IPS DF 4.7 (cell line): ENCODE data around the gene FBXW5.

Experiments
- DNase-seq: peaks from one replicate; pipeline ENCODE4 v3.0.0-alpha.2; 2013; ENCODE audit warnings: low spot score; ENCODE audit errors: extremely low read depth

FBXW5 gene

DNA sequence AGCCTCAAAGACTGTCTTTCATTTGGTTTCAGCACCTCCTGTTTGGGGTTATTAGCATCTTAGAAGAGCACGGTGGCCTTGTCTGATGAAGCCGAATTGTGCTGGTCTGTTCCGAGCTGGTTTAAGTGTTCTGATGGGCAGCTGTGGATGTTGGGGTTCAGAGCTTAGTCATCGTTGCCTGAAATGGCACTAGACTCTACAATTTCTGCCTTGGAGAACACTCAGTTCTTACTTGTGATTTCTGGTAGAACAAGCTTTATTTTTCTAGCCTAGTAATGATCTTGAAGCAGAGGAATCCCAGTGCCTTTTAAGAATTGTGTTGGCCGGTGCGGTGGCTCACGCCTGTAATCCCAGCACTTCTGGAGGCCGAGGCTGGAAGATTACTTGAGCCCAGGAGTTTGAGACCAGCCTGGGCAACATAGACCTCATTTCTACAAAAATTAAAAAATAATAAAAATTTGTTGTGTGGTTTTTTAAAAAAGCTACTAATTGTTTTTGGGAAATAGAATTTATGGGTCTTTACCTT is 7.8 kb downstream of the FBXW5 start:
- no peak for DNase-seq

DNA sequence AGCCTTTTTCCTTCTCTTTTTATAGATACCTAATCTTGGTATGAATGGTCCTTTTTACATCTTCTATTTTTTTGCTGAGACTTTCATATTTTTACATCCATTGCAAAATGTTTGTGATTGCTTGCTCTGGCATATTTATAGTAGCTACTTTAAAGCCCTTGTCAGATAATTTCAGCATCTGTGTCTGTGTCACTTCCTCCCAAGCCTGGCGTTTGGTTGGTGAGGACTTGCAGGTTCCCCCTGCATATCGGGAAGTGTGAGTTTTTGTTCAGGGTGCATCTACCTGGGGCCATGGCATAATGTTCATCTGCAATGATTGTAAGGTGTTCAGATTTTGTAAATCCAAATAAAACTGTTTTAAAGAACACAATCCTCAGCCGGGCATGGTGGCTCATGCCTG is 8.9 kb downstream of the FBXW5 start:
- DNase-seq = no peak

DNA sequence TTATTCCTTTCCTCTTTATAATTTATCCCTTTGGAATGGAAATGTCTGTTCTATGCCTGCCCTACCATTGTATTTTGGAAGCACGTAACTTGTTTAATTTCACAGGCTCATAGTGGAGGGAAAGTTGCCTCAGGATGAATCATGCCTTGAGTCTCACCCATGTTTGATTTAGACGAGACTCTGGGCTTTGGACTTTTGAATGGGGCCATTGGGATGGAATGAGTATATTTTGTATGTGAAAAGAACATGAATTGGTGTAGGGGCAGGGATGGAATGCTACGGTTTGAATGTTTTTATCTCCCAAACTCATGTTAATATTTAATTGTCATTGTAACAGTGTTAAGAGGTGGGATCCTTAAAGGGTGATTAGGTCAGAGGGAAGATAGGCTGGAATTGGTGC is 10.3 kb downstream of the FBXW5 start:
- DNase-seq = no peak

DNA sequence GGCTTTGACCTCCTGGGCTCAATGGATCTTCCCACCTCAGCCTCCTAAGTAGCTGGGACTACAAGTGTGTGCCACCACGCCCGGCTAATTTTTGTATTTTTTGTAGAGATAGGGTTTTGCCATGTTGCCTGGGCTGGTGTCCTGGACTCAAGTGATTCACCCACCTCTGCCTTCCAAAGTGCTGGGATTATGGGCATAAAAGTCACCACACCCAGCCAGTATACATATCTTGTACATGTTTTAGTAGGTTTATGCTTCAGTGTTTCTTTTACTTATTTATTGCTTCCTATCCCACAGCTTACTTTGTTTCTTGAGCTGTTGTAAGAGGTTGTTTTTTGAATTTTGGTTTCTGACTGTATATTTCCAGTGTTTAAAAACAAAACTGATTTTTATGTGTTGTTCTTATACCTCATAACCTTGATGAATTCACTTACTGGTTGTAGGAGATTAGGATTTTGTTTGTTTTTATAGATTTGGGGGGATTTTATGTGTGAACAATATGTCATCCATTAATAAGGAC is 12.9 kb downstream of the FBXW5 start:
- DNase-seq = no peak

DNA sequence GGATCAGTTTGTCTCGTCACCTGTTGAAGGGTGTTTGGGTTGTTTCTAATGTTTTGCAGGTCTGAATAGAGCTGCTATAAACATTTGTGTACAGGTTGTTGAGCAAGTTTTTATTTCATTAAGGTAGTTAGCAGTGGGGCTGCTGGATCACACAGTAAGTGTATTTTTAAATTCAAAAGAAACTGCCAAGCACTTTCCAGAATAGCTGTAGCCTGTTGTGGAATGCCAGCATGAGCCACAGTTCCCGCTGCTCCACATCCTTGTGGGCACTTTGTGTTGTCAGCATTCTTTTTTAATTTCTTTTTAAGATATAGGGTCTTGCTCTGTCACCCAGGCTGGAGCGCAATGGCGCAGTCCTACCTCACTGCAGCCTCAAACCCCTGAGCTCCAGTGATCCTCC is 14.5 kb downstream of the FBXW5 start:
- no peak for DNase-seq

- no peak for DNase-seq
Observed at GRCh38 chr9:136928591-136928990, 15.9 kb downstream of the FBXW5 start.

DNA sequence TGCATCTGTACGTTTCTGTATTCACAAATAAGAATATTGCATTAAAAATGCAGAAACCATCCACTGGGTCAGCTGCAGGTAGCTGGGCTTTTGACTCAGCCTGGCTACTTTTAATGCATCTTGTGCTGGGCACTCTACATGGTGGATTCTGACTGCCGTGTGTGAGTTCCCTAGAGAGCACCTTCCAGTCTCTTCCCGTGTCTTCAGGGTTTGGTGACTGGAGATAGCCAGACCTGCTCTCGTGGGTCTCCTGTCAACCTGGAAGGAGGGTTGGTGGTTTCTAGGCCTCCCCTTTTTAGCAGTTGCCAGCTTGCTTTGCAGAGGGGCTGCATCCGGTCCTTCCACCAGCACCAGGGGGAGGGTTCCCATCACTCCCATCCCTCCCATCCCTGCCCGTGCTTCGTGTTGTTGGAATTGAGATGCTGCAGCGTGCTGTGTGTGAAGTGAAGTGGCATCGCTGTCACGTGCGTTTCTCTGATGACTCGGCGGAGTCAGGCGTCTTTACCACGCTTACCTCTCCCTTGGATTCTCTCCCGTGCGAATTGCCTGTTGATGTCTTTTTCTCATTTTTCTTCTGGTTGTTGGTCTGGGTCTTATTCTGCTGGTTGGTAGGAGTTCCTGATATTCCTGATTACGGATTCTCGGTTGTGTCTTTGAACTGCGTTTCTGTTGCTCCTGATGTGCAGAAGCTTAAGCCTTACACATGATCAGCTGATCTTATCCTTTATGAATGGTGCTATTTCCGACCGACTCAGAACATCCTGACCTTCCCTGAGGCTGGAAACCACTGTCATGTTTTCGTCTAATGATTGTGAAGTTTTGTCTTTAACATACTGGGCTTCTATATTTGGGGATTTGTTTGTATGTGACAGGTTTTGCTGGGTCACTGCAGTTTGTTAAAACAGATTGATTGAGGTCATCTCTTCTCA is 16.9 kb downstream of the FBXW5 start:
- DNase-seq = no peak

DNA sequence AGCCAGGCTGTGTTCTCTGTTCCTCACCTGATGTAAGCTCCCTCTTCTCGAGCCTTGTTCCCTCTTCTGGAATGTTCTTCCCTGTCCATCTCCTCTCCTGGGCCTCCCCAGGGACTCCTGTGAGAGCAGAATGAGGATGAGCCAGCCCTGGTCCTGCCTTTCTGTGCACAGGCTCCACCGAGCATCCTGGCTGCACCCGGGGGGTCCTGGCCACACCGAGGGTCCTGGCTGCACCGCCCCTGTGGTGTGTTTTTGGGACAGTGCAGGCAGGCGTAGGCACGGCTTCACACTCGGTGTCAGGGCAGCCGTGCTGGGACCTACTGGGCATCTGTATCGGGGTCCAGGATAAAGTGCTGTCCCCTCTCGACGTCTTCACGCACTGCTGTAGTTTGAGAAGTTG is 17.8 kb downstream of the FBXW5 start:
- DNase-seq = no peak

DNA sequence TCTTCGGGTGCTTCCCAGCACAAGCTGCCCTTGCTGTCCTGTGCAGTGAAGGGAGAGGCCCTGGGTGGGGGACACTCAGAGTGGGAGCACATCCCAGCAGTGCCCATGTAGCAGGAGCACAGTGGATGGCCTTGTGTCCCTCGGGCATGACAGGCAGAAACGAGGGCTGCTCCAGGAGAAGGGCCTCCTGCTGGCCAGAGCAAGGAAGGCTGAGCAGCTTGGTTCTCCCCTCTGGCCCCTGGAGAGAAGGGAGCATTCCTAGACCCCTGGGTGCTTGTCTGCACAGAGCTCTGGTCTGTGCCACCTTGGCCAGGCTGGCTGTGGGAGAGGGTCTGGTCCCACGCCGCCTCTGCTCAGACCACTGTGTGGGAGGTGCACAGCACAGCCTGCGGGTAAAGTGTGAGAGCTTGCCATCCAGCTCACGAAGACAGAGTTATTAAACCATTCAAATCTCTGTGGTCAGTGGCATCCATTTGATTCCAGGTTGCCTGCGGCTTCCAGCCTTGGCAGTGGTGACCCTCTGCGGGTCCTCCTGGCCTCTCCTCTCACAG is 18.3 kb downstream of the FBXW5 start:
- no peak for DNase-seq

GRCh38 chr9:136925414-136926153 is 19.0 kb downstream of the FBXW5 start:
- no peak for DNase-seq

DNA sequence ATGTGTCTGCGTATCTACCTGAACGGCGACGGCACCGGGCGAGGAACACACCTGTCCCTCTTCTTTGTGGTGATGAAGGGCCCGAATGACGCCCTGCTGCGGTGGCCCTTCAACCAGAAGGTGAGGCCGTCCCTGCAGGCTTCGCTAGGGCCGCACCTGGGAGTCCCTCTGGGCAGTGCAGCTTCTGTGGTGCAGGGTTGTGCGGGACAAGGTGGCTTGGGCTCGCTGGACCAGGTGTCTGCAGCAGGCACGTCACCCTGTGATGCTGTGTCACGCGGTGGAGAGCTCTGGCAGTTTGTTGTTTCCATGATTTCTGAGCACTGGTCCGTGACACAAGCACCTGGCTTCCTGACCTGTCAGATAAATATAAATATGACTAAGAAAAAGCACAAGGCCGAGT is 20.7 kb downstream of the FBXW5 start:
- no peak for DNase-seq

DNA sequence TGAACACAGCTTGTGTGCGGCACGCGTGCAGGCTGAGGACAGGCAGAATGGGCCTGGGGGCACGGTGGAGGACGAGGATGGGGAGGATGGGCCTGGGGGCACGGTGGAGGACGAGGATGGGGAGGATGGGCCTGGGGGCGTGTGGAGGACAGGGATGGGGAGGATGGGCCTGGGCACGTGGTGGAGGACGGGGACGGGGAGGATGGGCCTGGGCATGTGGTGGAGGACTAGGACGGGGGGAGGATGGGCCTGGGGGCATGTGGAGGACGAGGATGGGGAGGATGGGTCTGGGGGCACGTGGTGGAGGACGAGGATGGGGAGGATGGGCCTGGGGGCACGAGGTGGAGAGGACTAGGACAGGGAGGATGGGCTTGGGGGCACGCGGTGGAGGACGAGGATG is 22.0 kb downstream of the FBXW5 start:
- no peak for DNase-seq

- no peak for DNase-seq
Observed at GRCh38 chr9:136921718-136922117, 22.8 kb downstream of the FBXW5 start.

GRCh38 chr9:136921307-136921706 is 23.2 kb downstream of the FBXW5 start:
- DNase-seq = no peak

DNA sequence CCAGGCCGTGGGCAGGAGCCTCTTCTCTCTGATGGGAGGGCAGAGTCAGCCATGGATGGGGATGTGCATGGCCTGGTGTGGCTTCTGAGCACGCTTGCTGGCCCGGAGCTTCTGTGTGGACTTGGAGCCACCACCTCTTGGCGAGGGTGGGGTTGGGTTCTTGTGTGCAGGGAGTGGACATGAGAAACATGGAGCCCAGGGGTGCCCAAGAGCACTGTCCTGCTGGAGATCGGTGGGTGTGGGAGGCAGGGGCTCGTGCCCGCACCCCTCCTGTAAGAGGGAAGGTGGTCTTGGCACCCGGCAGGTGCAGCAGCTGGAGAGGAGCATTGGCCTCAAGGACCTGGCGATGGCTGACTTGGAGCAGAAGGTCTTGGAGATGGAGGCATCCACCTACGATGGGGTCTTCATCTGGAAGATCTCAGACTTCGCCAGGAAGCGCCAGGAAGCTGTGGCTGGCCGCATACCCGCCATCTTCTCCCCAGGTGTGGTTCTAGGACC is 23.8 kb downstream of the FBXW5 start:
- no peak for DNase-seq

- DNase-seq = no peak
Observed at GRCh38 chr9:136920069-136920468, 24.5 kb downstream of the FBXW5 start.

- no peak for DNase-seq
Observed at GRCh38 chr9:136917902-136918301, 26.6 kb downstream of the FBXW5 start.

- no peak for DNase-seq
Observed at GRCh38 chr9:136916330-136917184, 28.0 kb downstream of the FBXW5 start.

GRCh38 chr9:136915632-136916329 is 28.8 kb downstream of the FBXW5 start:
- DNase-seq = no peak
